Activated CD4-positive, alpha-beta memory T cell treated with anti-CD3 and anti-CD28 coated beads, Interleukin-2, amount 10 ng/mL, durations not matched to agents 7 days and 5 days (primary cell): Measurements from ENCODE around the gene UBE2F. TPM values are rescaled to one million over a fixed set of nuclear protein-coding genes. Genes with fewer than 3 reads are reported as not detected.

ENCODE experiments used
- CTCF ChIA-PET: fragments of 350-600 bp; sonication (Branson Sonifier 250); formaldehyde crosslinking; loops from one replicate; lab custom pipeline; 2021; ENCODE audit warnings: antibody characterized with exemption, inconsistent platforms; lab: Charles Lee
- POLR2A ChIA-PET: fragments of 350-600 bp; sonication (Branson Sonifier 250); formaldehyde crosslinking; loops from one replicate; lab custom pipeline; 2021; ENCODE audit warnings: antibody characterized with exemption; lab: Charles Lee
- DNase-seq: peaks from one replicate; pipeline ENCODE4 v3.0.0-alpha.2; 2020
- H3K27ac Mint-ChIP-seq: one replicate; pipeline ENCODE4 v1.8.0; 2021; ENCODE audit warnings: mild to moderate bottlenecking, mixed read lengths
- H3K27me3 Mint-ChIP-seq: one replicate; pipeline ENCODE4 v1.8.0; 2021; ENCODE audit warnings: mixed read lengths
- H3K36me3 Mint-ChIP-seq: one replicate; pipeline ENCODE4 v1.8.0; 2021; ENCODE audit warnings: low read depth, mixed read lengths
- H3K4me1 Mint-ChIP-seq: one replicate; pipeline ENCODE4 v1.8.0; 2021; ENCODE audit warnings: mixed read lengths
- H3K4me3 Mint-ChIP-seq: one replicate; pipeline ENCODE4 v1.8.0; 2021; ENCODE audit warnings: mild to moderate bottlenecking, mixed read lengths
- H3K9me3 Mint-ChIP-seq: one replicate; pipeline ENCODE4 v1.8.0; 2021; ENCODE audit warnings: mixed read lengths
- total RNA-seq, 2 experiments: library from RNA; stranded (reverse); gene quantifications; one replicate each; pipeline ENCODE4 v1.2.3, GENCODE V29; 2021

Gene UBE2F
- total RNA-seq, 2 experiments from 2014 or later = 77.5 to 82.7 TPM

- DNase-seq = no peak
- POLR2A ChIA-PET = no interaction called here
These were observed 20.5 kb downstream of the UBE2F start for GRCh38 chr2:237987268-237987667.

GRCh38 chr2:237993701-237994100 is 26.9 kb downstream of the UBE2F start:
- Mint-ChIP-seq H3K9me3 (no peaks in the 10 kb centered on the region), H3K4me3 (no peak overlapping the region), H3K36me3 (peaks cover 50% of the 10 kb centered on the region), H3K27me3 (no peaks in the 10 kb centered on the region), H3K27ac (no peak overlapping the region), H3K4me1 (peaks cover 18% of the 10 kb centered on the region)
- ChIA-PET POLR2A (no interaction called here), CTCF (interaction anchor here (0.7 kb wide), 1 partner anchor 43 kb away, joined by 4 read pairs; no protein-coding TSS in a partner anchor)
- no peak for DNase-seq

More at GRCh38 chr2:237987268-237987667, 20.5 kb downstream of the UBE2F start:
- CTCF ChIA-PET = interaction anchor here (0.6 to 0.9 kb wide), 2 partner anchors 10 to 62 kb away, joined by 3 to 4 read pairs; no protein-coding TSS in a partner anchor
- H3K9me3 Mint-ChIP-seq = no peaks in the 10 kb centered on the region
- H3K36me3 Mint-ChIP-seq = peaks cover 37% of the 10 kb centered on the region
- H3K4me1 Mint-ChIP-seq = peaks cover 4% of the 10 kb centered on the region
- H3K4me3 Mint-ChIP-seq = no peak overlapping the region
- H3K27ac Mint-ChIP-seq = no peak overlapping the region
- no peaks in the 10 kb centered on the region for H3K27me3 Mint-ChIP-seq

GRCh38 chr2:237995036-237995435 is 28.2 kb downstream of the UBE2F start:
- H3K27me3 Mint-ChIP-seq = no peaks in the 10 kb centered on the region
- peaks cover 49% of the 10 kb centered on the region for H3K36me3 Mint-ChIP-seq
- no peak overlapping the region for H3K4me3 Mint-ChIP-seq
- ChIA-PET POLR2A (no interaction called here), CTCF (no interaction called here)
- peaks cover 26% of the 10 kb centered on the region for H3K4me1 Mint-ChIP-seq
- DNase-seq = no peak
- H3K9me3 Mint-ChIP-seq = peaks cover 3% of the 10 kb centered on the region
- H3K27ac Mint-ChIP-seq = no peak overlapping the region

GRCh38 chr2:237996021-237996593 is 29.3 kb downstream of the UBE2F start:
- Mint-ChIP-seq H3K36me3 (peaks cover 55% of the 10 kb centered on the region), H3K9me3 (peaks cover 3% of the 10 kb centered on the region), H3K4me3 (no peak overlapping the region), H3K4me1 (peaks cover 28% of the 10 kb centered on the region), H3K27me3 (no peaks in the 10 kb centered on the region), H3K27ac (no peak overlapping the region)
- ChIA-PET CTCF (no interaction called here), POLR2A (no interaction called here)
- no peak for DNase-seq

- H3K27ac Mint-ChIP-seq = no peak overlapping the region
- H3K9me3 Mint-ChIP-seq = peaks cover 3% of the 10 kb centered on the region
- peaks cover 28% of the 10 kb centered on the region for H3K4me1 Mint-ChIP-seq
- H3K36me3 Mint-ChIP-seq = peaks cover 51% of the 10 kb centered on the region
- H3K4me3 Mint-ChIP-seq = no peak overlapping the region
- no peak for DNase-seq
- no peaks in the 10 kb centered on the region for H3K27me3 Mint-ChIP-seq
- POLR2A ChIA-PET = interaction anchor here (0.9 to 1.4 kb wide), 3 partner anchors 11 to 17 kb away, joined by 3 to 4 read pairs (median 3); no protein-coding TSS in a partner anchor
- CTCF ChIA-PET = interaction anchor here (1.1 kb wide), 1 partner anchor 10 kb away, joined by 4 read pairs; no protein-coding TSS in a partner anchor
These were observed 30.7 kb downstream of the UBE2F start for GRCh38 chr2:237997521-237997920.

- peaks cover 50% of the 10 kb centered on the region for H3K36me3 Mint-ChIP-seq
- peaks cover 35% of the 10 kb centered on the region for H3K4me1 Mint-ChIP-seq
- peak; percentile 29 for DNase-seq
- peak overlapping the region; percentile 69 for H3K27ac Mint-ChIP-seq
- ChIA-PET CTCF (no interaction called here), POLR2A (interaction anchor here (0.8 to 1.4 kb wide), 4 partner anchors 10 to 204 kb away, joined by 3 to 4 read pairs (median 3); partner anchors contain the start of gene ILKAP)
- peaks cover 3% of the 10 kb centered on the region for H3K9me3 Mint-ChIP-seq
- H3K27me3 Mint-ChIP-seq = no peaks in the 10 kb centered on the region
- peak overlapping the region; percentile 26 for H3K4me3 Mint-ChIP-seq
These were observed 31.7 kb downstream of the UBE2F start for GRCh38 chr2:237998530-237998929.

GRCh38 chr2:238003234-238004031 is 36.6 kb downstream of the UBE2F start:
- peaks cover 53% of the 10 kb centered on the region for H3K36me3 Mint-ChIP-seq
- H3K27me3 Mint-ChIP-seq = no peaks in the 10 kb centered on the region
- ChIA-PET POLR2A (no interaction called here), CTCF (interaction anchor here (0.5 kb wide), 1 partner anchor 97 kb away, joined by 3 read pairs; no protein-coding TSS in a partner anchor)
- DNase-seq = no peak
- H3K27ac Mint-ChIP-seq = no peak overlapping the region
- H3K4me3 Mint-ChIP-seq = no peak overlapping the region
- peaks cover 3% of the 10 kb centered on the region for H3K9me3 Mint-ChIP-seq
- H3K4me1 Mint-ChIP-seq = peaks cover 35% of the 10 kb centered on the region

GRCh38 chr2:238004077-238004830 is 37.4 kb downstream of the UBE2F start:
- Mint-ChIP-seq H3K4me1 (peaks cover 29% of the 10 kb centered on the region), H3K27me3 (no peaks in the 10 kb centered on the region), H3K4me3 (no peak overlapping the region), H3K27ac (no peak overlapping the region), H3K9me3 (peaks cover 3% of the 10 kb centered on the region), H3K36me3 (peaks cover 51% of the 10 kb centered on the region)
- no peak for DNase-seq
- POLR2A ChIA-PET = no interaction called here
- CTCF ChIA-PET = no interaction called here

- H3K36me3 Mint-ChIP-seq = peaks cover 50% of the 10 kb centered on the region
- H3K27me3 Mint-ChIP-seq = no peaks in the 10 kb centered on the region
- no peak overlapping the region for H3K27ac Mint-ChIP-seq
- H3K4me3 Mint-ChIP-seq = no peak overlapping the region
- POLR2A ChIA-PET = no interaction called here
- CTCF ChIA-PET = no interaction called here
- peaks cover 30% of the 10 kb centered on the region for H3K4me1 Mint-ChIP-seq
- no peak for DNase-seq
- no peaks in the 10 kb centered on the region for H3K9me3 Mint-ChIP-seq
These were observed 38.7 kb downstream of the UBE2F start for GRCh38 chr2:238005528-238005927.

GRCh38 chr2:238006510-238006909 is 39.7 kb downstream of the UBE2F start:
- Mint-ChIP-seq H3K4me1 (peaks cover 34% of the 10 kb centered on the region), H3K27me3 (no peaks in the 10 kb centered on the region), H3K4me3 (no peak overlapping the region), H3K9me3 (no peaks in the 10 kb centered on the region), H3K27ac (no peak overlapping the region), H3K36me3 (peaks cover 55% of the 10 kb centered on the region)
- no peak for DNase-seq
- ChIA-PET POLR2A (no interaction called here), CTCF (no interaction called here)

- peaks cover 55% of the 10 kb centered on the region for H3K36me3 Mint-ChIP-seq
- no peak overlapping the region for H3K27ac Mint-ChIP-seq
- POLR2A ChIA-PET = no interaction called here
- H3K4me3 Mint-ChIP-seq = no peak overlapping the region
- peaks cover 31% of the 10 kb centered on the region for H3K4me1 Mint-ChIP-seq
- no peak for DNase-seq
- CTCF ChIA-PET = interaction anchor here (2.0 kb wide), 1 partner anchor 149 kb away, joined by 5 read pairs; no protein-coding TSS in a partner anchor
- no peaks in the 10 kb centered on the region for H3K9me3 Mint-ChIP-seq
- no peaks in the 10 kb centered on the region for H3K27me3 Mint-ChIP-seq
These were observed 41.1 kb downstream of the UBE2F start for GRCh38 chr2:238007924-238008323.

- no peaks in the 10 kb centered on the region for H3K9me3 Mint-ChIP-seq
- H3K27me3 Mint-ChIP-seq = no peaks in the 10 kb centered on the region
- ChIA-PET POLR2A (no interaction called here), CTCF (interaction anchor here (2.0 kb wide), 1 partner anchor 151 kb away, joined by 5 read pairs; no protein-coding TSS in a partner anchor)
- no peak overlapping the region for H3K4me3 Mint-ChIP-seq
- no peak overlapping the region for H3K27ac Mint-ChIP-seq
- peaks cover 17% of the 10 kb centered on the region for H3K4me1 Mint-ChIP-seq
- no peak for DNase-seq
- H3K36me3 Mint-ChIP-seq = peaks cover 54% of the 10 kb centered on the region
These were observed 42.7 kb downstream of the UBE2F start for GRCh38 chr2:238009563-238009962.
